Upper lobe of right lung (tissue), 1 donor: ENCODE results near the gene PLEKHM3. TPM values are rescaled to one million over a fixed set of nuclear protein-coding genes. Genes with fewer than 3 reads are reported as not detected.

ENCODE experiments used
- ATAC-seq: fragments of 200-7000 bp; cut with Tn5 transposase; one replicate; pipeline ENCODE4 v1.9.1; 2020; ENCODE audit warnings: mild to moderate bottlenecking, moderate library complexity
- DNase-seq: peaks from one replicate; pipeline ENCODE4 v3.0.0-alpha.2; 2020
- H3K27ac ChIP-seq: fragments of 200-600 bp; one replicate; pipeline ENCODE4 v1.8.0; 2022
- H3K27me3 ChIP-seq: fragments of 200-600 bp; one replicate; pipeline ENCODE4 v1.8.0; 2022; ENCODE audit warnings: mild to moderate bottlenecking
- H3K36me3 ChIP-seq: fragments of 200-600 bp; one replicate; pipeline ENCODE4 v1.8.0; 2022
- H3K4me1 ChIP-seq: fragments of 200-600 bp; one replicate; pipeline ENCODE4 v1.8.0; 2022
- H3K4me3 ChIP-seq: fragments of 200-600 bp; one replicate; pipeline ENCODE4 v1.8.0; 2022; ENCODE audit warnings: mild to moderate bottlenecking
- H3K9me3 ChIP-seq: fragments of 200-600 bp; one replicate; pipeline ENCODE4 v1.8.0; 2022
- intact Hi-C: fragments of 100-400 bp; cut with DNase I; formaldehyde crosslinking; loops from one replicate; pipeline ENCODE4 v1.11.0; 2022
- total RNA-seq: library from RNA; stranded (reverse); fragmentation: NEBNext Ultra II Directional; extraction: Animal tissue kit (Norgen Biotek cat#: 25700); gene quantifications from one replicate; pipeline ENCODE4 v1.2.1, GENCODE V29; 2021
- TF ChIP-seq, protein P1 (sequence below): fragments of 200-600 bp; IDR thresholded peaks from one replicate; pipeline ENCODE4 v1.8.0; 2022; ENCODE audit warnings: antibody characterized with exemption
- donor health status: DM: no; HTN: yes; CAD: no; lungs with severe emphysema.

Gene PLEKHM3
- total RNA-seq, 1 donor from 2014 or later: 24.5 TPM

DNA sequence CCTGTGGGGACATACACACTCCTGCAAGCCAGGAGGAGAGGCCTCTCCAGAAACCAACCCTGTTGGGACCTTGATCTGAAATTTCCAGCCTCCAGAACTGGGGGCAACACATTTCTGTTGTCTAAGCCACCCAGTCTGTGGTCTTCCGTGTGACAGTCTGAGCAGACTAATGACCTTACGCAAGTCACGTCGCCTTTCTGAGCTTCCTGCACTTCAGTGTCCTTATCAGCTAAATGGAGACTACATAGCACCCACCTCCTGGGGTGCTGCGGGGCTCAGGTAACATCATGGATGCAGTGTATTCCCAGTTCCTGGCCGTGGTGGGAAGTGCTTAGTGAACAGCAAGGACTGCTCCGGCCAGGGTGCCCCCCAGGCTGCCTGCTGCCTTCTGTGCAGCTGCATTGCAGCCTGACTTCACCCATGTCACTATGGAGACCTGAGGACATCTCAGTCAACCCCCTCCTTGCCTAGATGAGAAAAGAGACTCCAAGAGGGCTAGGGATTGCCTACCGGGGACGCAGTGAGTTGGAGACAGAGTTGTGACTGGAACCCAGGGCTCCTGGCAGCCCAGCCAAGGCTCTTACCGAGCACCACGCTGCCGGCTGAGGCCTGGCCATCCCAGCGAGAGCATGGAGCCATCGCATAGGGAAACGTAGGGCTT is 194.4 kb downstream of the PLEKHM3 start:
- Histone ChIP-seq H3K27me3 (no peaks in the 10 kb centered on the region), H3K27ac (no peak overlapping the region), H3K4me1 (no peaks in the 10 kb centered on the region), H3K9me3 (no peaks in the 10 kb centered on the region), H3K4me3 (no peak overlapping the region), H3K36me3 (peaks cover 16% of the 10 kb centered on the region)
- intact Hi-C loops: no loop called here
- no peak for DNase-seq
- peak; percentile 31 for ATAC-seq
- TF ChIP-seq, protein P1, sequence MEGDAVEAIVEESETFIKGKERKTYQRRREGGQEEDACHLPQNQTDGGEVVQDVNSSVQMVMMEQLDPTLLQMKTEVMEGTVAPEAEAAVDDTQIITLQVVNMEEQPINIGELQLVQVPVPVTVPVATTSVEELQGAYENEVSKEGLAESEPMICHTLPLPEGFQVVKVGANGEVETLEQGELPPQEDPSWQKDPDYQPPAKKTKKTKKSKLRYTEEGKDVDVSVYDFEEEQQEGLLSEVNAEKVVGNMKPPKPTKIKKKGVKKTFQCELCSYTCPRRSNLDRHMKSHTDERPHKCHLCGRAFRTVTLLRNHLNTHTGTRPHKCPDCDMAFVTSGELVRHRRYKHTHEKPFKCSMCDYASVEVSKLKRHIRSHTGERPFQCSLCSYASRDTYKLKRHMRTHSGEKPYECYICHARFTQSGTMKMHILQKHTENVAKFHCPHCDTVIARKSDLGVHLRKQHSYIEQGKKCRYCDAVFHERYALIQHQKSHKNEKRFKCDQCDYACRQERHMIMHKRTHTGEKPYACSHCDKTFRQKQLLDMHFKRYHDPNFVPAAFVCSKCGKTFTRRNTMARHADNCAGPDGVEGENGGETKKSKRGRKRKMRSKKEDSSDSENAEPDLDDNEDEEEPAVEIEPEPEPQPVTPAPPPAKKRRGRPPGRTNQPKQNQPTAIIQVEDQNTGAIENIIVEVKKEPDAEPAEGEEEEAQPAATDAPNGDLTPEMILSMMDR: no peak

DNA sequence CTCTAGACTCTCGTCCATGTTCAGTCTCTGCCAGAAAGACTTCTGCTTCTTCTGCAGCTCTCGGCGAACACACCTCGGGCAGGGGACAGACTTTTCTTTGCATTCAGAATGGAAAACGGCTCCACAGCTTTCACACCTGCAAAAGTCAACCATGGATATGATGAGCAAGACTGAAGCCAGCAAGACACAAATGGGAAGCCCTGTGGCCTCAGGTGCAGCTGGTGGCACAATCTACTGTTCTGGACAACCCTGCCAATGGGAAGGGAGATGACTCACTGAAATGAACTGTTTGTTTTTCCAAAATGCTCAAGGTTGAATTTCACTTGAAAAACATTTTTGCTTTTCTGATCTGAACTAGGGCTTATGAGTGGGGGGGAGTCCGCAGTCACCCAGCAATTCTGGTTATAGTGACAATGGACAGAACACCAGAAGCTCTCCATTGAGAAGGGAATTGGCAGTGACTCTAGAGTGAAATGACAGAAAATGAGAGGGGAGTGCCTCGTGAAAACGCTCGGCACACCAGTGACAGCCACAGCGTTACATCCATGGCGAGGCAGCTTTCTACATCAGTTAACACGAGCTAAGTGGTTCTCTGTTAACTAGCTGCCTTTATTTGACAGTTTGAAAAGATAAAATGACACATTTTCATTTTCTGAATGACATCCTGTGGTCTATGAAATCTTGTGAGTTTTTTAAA is 196.8 kb downstream of the PLEKHM3 start:
- Histone ChIP-seq H3K4me1 (no peaks in the 10 kb centered on the region), H3K9me3 (no peaks in the 10 kb centered on the region), H3K4me3 (no peak overlapping the region), H3K36me3 (peaks cover 16% of the 10 kb centered on the region), H3K27me3 (no peaks in the 10 kb centered on the region), H3K27ac (no peak overlapping the region)
- no peak for DNase-seq
- peak; percentile 54 for ATAC-seq
- intact Hi-C loops: no loop called here
- TF ChIP-seq, protein P1: no peak

DNA sequence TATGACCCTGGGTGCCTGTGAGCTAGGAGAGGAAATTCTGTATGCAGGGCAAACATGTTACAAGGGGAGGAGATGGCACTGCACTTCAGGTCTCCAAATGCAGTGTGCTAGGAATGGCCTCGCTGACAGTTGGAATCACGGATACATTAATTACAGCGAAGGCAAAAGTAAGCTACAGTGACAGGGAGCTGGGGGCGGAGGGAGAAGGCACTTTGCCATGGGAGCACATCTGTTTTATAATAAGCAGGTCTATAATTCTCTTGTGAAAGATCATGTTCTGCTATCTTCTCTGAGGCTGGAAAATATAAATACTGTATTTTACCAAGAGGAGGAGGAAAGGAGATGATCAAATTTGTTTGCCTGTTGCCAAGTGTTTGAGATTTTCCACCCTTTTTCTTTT is 199.3 kb downstream of the PLEKHM3 start:
- no peaks in the 10 kb centered on the region for H3K4me1 ChIP-seq
- no peak overlapping the region for H3K27ac ChIP-seq
- DNase-seq (no peak), ATAC-seq (no peak)
- H3K9me3 ChIP-seq: no peaks in the 10 kb centered on the region
- intact Hi-C loops: no loop called here
- no peaks in the 10 kb centered on the region for H3K27me3 ChIP-seq
- H3K36me3 ChIP-seq: peaks cover 16% of the 10 kb centered on the region
- TF ChIP-seq, protein P1: no peak
- H3K4me3 ChIP-seq: no peak overlapping the region

DNA sequence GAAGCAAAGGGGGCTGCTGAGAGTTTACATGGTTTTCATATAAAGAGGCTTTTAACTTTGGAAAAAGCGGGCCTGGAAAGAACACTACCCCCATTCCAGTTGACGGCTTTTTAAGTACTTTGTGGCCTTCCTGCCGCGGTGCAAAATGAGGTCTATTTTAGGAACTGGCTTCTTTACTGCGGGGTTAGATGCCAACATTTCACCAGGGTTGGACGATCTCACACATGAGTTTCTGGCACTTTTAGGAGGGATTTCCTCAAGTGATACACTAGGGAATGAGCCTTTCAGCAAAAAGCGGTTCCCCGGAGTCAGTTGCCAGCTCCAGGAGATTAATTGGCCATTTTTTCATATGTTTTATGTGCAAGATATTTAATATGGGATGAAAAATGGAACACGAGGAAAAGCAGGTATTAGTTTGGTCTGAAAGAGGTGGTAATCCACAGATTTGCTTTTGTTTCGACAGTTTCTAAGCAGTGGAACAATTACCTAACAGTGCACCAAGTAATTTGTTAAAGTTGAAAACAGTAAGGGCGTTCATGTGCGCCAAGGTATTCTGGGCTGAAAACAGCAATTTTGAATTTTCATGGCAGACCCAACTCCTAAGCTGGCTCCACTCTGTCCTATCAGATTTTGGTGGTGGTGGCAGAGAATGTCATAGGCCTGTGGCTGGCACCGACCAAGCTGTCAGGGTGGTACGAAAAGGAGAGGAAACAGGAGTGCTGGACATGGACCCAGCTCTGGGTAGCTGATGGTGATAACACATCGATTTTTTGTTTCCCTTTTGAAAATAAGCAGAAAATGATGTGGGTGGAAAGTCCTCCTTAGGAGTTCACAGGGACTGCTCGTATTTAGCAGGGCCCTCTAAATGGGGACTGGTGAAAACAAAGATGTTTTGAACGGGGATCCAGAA is 200.0 kb downstream of the PLEKHM3 start:
- no peak overlapping the region for H3K27ac ChIP-seq

DNA sequence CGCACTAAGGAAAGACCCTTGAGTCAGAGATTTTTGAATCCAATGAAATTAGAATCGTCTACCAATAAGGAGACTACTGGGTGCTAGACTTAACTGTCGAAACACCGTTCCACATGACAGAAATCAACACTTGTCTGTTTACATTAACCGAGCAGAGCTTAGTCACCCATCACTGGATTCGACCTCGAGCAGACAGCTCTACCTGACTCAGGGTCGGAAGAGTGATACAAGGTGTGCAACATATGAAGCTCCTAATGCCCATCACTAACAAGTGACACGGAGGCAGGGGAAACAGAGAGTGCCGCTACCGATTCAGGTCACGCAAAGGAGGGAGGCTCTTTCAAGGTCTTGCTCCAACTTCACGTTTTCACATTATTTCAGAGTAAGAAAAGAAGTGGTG is 201.5 kb downstream of the PLEKHM3 start:
- H3K27ac ChIP-seq: no peak overlapping the region
- DNase-seq: no peak
- H3K4me1 ChIP-seq: no peaks in the 10 kb centered on the region

More for the DNA sequence above, 200.0 kb downstream of the PLEKHM3 start:
- Histone ChIP-seq H3K9me3 (no peaks in the 10 kb centered on the region), H3K27me3 (no peaks in the 10 kb centered on the region), H3K36me3 (peaks cover 16% of the 10 kb centered on the region), H3K4me1 (no peaks in the 10 kb centered on the region), H3K4me3 (no peak overlapping the region)
- TF ChIP-seq, protein P1: no peak
- ATAC-seq: no peak
- intact Hi-C loops: no loop called here
- no peak for DNase-seq

More for the DNA sequence above, 201.5 kb downstream of the PLEKHM3 start:
- intact Hi-C loops: no loop called here
- Histone ChIP-seq H3K27me3 (no peaks in the 10 kb centered on the region), H3K4me3 (no peak overlapping the region), H3K36me3 (peaks cover 16% of the 10 kb centered on the region), H3K9me3 (no peaks in the 10 kb centered on the region)
- TF ChIP-seq, protein P1: no peak
- no peak for ATAC-seq
